ENCODE results near the gene DLX6.

Gene DLX6

GRCh38 chr7:96995406-96996110 lies 9.8 kb upstream of the DLX6 start:
- DNase-seq (ENCODE audit: low read depth in 2 of 3, low spot score in 2 of 3): no peak

- no peak for DNase-seq (ENCODE audit: low read depth in 2 of 3, low spot score in 2 of 3)
These were observed 9.0 kb upstream of the DLX6 start for GRCh38 chr7:96996111-96996957.

GRCh38 chr7:96996958-96997511 lies 8.3 kb upstream of the DLX6 start:
- DNase-seq (ENCODE audit: low read depth in 2 of 3, low spot score in 2 of 3): no peak

DNA sequence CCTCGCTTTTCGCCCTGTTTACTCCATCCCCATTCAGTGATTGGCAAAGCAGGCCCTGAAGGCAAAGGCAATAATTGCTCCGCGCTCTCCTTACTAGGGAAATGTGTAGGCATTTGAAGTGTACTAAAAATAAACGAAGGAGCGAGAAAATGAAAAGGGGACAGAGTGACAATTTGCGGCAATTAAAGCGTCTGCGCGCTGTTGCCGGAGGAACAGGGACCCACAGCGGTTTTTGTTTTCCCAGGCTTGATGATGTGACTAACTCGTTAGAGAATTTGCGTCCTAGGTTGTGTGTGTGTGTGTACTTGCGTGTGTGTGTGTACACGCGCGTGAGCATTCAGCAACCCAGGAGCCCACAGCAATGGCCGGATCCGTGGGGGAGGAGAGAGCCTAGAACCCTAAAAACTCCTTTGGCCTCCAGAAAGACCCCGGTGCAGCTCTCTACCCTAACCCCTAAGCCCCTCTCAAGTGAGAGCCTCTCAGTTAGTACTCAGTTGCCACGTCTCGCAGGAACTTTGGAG lies 7.8 kb upstream of the DLX6 start:
- DNase-seq (ENCODE audit: low read depth in 2 of 3, low spot score in 2 of 3): no peak

- no peak for DNase-seq (ENCODE audit: low read depth in 2 of 3, low spot score in 2 of 3)
These were observed 7.0 kb upstream of the DLX6 start for GRCh38 chr7:96998333-96998732.

GRCh38 chr7:96998744-96999143 lies 6.6 kb upstream of the DLX6 start:
- no peak for DNase-seq (ENCODE audit: low read depth in 2 of 3, low spot score in 2 of 3)

DNA sequence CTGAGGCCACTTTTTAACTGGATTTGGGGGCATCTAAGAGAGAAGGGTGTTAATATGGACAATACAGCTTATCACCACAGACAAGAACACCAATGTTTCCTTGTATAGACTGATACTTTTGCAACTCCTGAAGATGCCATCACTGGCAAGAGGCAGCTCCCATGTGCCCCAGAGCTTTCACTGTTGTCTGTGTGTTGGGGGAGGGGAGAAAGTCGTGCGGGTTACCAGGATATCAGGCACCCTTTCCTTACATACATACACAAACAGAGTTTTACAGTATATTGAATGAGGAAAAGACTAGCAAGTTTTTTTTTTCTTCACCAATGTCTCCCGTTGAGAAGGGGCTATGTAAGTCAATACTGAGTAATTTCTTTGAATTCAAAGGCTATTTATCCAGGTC lies 4.1 kb upstream of the DLX6 start:
- no peak for DNase-seq (ENCODE audit: low read depth in 2 of 3, low spot score in 2 of 3)

DNA sequence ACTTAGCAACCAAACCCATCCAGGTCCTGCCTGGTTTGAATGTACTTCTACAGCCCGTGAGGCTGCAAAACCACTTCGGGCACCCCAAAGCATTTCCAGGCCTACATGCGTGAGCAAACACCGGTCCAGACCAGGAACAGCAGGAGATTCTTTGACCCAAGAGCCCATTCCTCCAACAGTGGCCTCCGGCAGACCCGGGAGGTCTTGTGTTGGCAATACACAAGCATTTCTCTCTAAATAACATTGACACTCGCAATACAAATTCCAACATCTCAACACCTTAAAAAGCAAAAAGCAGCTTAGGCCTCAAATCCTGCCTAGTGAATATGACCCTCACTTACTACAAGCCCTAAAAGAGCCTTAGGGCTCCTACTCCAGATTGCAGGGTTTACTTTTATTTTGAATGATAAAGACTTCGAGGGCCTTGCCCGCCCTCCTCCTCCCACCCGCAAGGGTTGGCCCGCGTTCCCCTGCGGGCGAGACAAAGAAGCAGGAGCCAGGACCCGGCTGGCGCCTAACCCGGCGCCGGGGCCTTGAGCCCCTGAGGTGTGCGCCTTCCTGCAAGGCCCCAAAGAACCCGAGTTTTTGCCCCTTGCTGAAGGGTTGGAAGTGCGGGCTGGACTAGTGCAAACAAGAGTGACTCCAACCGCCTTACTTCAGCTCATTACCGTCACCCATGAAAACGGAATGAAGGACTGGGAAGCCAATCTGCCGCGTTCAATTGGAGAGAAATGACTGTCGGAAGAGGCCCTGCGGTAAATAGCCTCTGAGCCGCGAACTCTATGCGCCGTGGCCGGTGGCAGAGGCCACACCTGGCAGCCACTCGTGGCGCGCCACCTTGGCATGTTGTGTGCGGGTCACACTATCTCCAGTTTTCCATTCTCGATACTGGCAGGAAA lies 3.4 kb upstream of the DLX6 start:
- DNase-seq (ENCODE audit: low read depth in 2 of 3, low spot score in 2 of 3): no peak

- no peak for DNase-seq (ENCODE audit: low read depth in 2 of 3, low spot score in 2 of 3)
These were observed 2.6 kb upstream of the DLX6 start for GRCh38 chr7:97002555-97003261.

DNA sequence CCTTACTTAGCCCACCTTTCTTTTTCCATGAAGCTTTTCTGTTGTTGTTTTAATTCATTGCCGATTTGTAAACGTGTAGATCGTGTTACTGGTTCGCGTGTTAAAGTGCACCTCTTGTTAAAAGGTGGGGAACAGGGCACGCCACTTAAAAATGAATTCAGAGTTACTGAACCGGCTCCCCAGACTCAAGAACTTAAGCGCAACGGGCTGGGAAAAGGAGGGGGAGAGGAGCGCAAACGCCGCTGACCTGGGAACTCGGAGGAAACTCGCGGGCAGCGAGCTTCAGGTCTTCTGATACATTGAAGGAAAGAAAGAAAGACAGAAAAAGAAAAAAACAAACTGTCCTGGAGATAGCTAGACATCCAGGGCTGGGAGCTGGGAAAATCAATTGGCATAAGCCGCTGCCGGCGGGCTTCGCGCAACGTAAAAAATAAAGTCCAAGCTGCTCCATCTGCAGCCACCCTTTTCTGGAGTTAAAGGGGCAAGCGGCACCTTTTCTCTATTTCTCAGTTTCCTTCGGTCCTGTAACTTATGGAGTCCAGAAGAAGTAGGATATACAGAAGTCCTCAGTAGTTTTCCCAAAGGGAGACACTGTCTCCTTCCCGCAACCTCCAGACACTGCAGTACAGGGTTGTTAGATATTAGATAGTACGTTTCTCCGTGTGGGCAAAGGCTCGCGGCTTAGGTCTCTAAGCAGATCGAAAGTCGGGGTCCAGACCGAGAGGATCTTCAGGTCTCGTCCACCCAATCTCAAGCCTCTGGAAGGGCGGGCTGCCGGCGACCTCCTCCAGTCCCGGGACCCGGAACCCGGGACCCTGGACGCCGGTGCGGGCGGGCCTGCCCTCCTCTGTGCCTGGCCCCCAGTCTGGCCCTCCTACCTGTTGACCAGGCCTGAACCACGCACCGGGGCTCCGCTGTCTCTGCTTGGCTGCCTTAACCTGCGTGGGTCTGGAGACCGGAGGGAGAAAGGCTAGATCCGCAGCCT lies 1.8 kb upstream of the DLX6 start:
- no peak for DNase-seq (ENCODE audit: low read depth in 2 of 3, low spot score in 2 of 3)

GRCh38 chr7:97004247-97005182 lies 838 bp upstream of the DLX6 start:
- DNase-seq (ENCODE audit: low read depth in 2 of 3, low spot score in 2 of 3): no peak

- no peak for DNase-seq (ENCODE audit: low read depth in 2 of 3, low spot score in 2 of 3)
These were observed 882 bp downstream of the DLX6 start for GRCh38 chr7:97006055-97006815.

GRCh38 chr7:97006816-97007582 lies 1.6 kb downstream of the DLX6 start:
- no peak for DNase-seq (ENCODE audit: low read depth in 2 of 3, low spot score in 2 of 3)

- no peak for DNase-seq (ENCODE audit: low read depth in 2 of 3, low spot score in 2 of 3)
These were observed 2.2 kb downstream of the DLX6 start for GRCh38 chr7:97007583-97007861.

DNA sequence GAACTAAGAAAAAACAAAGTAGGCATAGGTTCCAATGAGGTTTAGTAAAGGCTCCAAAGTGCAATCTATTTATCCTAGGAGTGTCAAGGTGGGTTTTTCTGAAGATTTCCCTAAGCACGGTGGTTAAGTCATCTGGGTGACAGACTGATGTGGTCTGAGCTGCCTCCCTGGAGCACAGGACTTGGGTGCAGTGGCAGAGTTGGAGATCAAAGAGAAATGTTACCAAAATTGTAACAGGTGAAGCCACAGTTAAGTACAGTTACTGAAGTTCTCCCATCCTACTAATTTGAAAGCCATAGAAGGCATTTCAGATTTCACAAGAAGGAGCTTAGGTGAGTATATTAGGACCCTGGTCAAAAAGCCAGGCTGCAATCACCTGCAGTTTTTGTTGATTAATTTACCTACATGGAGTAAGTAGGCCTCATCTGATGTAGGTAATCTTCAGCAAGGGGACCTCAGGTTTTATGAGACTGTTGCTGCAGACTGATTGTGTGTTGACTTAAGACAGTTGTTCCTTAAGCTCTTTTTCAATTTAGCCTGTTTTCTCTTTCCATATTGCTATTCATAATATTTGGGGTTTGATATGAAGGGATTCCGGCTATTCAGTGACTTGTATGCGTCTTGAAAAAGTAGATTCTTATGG lies 3.0 kb downstream of the DLX6 start:
- DNase-seq (ENCODE audit: low read depth in 2 of 3, low spot score in 2 of 3): no peak
